CD4-positive, alpha-beta T cell treated with Interferon gamma for 1 hour (primary cell): Measurements from ENCODE around the gene GRHL3.
"Not testable (repeated sequence)": the region's sequence is repeated elsewhere in the genome, so short reads cannot be mapped to it uniquely, and the experiment has no call there.

Experiments used
- DNase-seq: peaks from one replicate; pipeline ENCODE4 v3.0.0-alpha.2; 2020

Gene GRHL3

DNA sequence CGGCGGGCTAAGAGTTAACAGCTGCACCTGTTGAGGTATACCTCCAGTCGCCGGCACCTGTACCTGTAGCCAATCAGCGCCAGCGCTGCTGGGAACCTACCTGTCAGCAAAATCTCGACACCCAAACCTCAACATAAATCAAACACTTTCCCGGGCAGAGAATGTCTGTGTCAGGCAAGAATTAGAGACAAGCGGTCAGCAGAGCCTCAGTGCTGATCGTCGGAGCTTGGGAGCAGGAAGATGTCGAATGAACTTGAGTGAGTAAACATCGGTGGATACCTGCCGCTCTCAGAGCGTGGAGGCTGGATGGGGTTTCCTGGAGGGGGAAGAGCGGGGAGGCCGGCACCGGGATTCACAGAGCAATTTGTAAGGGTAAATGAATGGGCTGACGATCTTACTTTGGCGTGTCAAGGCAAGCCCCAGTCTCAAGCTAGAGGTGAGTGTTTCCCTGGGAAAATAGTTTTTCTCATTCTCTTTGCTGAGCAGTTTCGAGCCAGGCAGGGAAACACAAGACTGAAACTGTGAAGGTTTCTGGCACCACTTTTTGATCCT is at the start of gene GRHL3:
Gene GRHL3, plus strand, starts transcription at position 46 of the 552 bp plus-strand sequence. Its CDS starts 195 bp downstream, at position 241.
- DNase-seq, result peak; percentile 22

DNA sequence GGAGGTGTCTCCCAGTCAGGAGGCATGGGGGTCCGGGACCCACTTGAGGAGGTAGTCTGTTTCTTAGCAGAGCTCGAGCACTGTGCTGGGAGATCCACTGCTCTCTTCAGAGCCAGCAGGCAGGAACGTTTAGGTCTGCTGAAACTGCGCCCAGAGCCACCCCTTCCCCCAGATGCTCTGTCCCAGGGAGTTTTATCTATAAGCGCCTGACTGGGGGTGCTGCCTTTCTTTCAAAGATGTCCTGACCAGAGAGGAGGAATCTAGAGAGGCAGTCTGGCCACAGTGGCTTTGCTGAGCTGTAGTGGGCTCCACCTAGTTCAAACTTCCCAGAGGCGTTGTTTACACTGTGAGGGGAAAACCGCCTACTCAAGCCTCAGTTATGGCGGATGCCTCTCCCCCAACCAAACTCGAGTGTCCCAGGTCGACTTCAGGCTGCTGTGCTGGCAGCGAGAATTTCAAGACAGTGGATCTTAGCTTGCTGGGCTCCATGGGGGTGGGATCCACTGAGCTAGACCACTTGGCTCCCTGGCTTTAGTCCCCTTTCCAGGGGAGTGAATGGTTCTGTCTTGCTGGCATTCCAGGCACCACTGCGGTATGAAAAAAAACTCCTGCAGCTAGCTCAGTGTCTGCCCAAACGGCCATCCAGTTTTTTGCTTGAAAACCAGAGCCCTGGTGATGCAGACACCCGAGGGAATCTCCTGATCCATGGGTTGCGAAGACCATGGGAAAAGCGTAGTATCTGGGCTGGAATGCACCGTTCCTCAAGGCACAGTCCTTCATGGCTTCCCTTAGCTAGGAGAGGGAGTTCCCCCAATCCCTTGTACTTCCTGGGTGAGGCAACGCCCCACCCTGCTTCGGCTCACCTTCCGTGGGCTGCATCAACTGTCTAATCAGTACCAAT is 44.7 kb upstream of the GRHL3 start:
- not testable (repeated sequence) for DNase-seq

DNA sequence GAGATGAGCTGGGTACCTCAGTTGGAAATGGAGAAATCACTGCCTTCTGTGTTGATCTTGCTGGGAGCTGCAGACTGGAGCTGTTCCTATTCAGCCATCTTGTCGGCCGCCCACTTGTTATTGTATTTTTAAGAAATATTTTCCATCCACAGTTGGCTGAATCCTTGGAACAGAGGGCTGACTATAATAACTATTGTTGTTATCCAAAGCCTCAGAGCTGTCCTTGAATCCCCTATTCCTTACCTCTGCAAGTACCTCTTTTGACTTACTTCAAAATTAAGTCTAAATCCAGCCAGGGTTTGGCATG is 44.1 kb upstream of the GRHL3 start:
- no peak for DNase-seq

DNA sequence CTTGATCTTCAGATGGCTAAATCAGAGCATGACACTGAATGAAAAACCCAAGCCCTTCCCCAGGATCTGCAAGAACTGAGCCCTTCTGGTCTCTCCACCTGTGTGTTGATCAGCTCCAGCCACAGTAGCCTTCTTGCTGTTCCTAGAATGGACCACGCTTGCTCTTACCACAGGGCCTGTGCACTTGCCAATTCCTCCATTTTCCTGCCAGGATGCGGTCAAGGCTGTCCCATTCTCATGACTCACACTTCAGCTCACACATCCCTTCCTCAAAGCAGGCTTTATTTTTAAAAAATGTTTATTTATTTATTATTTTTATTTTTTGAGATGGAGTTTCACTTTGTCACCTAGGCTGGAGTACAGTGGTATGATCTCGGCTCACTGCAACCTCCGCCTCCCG is 43.6 kb upstream of the GRHL3 start:
- no peak for DNase-seq

DNA sequence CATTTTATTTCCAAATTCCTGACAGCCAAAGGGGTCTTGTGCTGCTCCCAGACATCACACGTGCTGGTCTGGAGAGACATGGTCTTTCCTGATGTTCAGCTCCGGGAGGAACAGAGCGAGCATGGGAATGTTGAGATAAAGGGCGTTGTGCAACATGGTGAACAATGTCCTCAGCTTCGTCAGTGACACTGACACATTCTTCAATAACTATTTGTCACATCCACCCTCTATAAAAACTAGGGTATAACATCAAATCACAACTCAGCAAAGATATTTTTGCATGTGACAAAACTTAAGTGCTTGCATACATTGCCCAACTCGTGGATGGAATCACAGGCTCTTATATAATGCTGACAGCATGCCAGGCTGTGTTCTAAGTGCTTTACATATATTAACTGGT is 42.4 kb upstream of the GRHL3 start:
- no peak for DNase-seq

DNA sequence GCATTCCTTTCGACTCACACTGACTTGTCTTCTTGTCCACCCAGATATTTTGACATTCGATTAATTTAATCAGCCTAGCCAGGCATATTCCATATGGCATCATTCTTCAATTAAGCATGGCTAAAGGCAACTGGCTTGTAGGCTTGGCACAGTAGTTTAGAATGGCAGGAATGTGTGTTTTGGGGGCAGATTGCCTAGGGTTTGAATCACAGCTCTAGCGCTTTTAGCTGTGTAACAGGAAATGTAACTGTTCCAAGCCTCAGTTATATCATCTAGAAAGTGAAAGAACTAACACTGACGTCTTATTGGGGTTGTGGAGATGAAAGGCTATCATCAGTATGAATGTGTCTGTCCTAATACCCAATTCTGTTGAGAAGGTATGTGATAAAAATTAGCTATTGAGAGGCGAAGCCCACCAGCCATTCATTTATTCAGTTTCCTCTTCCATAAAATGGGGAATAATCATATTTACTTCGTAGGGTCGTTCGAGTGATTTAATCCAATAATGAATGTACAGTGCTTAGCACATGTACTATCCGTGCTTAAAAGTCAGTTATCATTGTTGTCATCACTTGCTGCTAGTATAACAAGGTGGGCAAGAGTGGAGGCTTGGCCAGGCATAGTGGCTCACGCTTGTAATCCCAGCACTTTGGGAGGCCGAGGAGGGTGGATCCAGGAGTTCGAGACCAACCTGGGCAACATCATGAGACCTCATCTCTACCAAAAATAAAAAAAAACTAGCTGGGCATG is 41.6 kb upstream of the GRHL3 start:
- DNase-seq, result no peak

DNA sequence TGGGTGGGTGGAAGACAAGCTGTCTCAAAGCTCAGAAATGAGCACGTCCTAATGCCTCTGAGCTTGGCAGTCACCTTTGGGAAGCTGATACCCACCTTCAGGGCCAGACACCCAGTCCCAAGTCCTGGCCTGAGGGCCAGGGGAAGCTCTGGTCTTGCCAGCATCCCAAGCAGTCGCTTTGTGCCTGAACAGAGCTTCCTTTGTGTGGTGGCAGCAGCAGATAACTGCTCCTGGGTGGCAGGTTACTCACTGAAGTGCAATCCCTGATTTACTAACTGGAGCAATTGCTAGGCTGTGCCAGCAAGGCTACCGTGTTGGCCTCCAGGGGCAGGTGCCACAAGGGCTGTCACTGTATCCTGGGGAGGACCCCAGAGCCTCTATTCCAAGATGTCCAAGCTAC is 40.4 kb upstream of the GRHL3 start:
- DNase-seq, result no peak

DNA sequence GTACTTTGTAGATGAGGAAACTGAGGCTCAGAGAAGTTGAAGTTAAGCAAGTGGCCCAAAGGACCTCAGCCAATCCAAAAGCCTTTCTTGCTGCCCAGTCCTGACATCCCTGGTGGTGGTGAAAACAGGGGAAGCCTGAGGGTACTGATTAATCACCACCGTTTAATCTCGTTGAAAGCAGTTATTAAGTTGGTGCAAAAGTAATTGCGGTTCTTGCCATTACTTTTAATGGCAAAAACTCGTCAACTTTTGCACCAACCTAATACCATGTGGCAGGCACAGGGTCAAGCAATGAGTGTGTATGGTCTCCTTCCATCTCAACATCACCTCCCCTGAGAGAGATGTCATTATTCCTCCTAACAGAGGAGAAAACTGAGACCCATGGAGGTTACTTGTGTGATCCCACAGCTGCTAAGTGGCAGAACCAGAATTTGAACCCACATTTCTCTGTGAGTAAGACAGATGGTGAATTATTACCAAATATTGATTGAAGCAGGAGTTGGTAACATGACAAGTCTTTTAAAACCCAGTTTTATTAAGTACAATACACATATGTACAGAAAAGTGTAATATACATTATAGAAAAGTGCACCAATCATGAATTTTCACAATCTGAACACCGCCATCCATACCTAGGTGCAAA is 39.4 kb upstream of the GRHL3 start:
- DNase-seq, result no peak

DNA sequence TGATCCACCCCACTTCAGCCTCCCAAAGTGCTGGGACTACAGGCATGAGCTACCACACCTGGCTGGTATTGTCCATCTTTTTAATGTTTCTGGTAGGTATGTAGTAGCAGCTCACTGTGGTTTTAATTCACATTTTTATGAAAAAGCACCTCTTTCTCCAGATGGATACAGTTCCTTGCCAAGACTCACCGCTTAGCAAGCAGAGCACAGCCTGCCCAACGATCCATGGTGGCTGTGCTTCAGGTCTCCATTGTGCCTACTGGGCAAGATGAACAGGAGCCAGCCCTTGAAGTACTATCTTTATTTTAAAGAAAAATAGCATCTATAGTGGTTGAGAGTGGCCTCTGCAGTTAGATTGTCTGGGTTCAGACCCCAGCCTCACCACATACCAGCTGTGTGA is 37.6 kb upstream of the GRHL3 start:
- DNase-seq, result no peak

DNA sequence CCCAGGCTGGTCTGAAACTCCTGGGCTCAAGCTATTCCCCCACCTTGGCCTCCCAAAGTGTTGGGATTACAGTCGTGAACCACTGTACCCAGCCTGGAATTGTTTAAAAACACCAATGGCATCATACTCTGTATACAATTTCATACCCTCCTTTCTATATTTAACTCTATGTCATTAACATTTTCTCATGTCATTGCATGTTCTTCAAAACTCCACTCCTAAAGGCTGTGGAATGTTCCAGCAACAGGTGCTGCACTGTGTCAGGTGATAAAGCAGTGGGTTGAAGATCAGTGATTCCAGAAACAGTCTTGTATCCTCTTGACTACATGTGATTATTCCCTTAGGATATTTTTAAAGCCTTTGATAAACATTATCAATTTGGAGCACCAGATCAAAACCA is 36.7 kb upstream of the GRHL3 start:
- no peak for DNase-seq

DNA sequence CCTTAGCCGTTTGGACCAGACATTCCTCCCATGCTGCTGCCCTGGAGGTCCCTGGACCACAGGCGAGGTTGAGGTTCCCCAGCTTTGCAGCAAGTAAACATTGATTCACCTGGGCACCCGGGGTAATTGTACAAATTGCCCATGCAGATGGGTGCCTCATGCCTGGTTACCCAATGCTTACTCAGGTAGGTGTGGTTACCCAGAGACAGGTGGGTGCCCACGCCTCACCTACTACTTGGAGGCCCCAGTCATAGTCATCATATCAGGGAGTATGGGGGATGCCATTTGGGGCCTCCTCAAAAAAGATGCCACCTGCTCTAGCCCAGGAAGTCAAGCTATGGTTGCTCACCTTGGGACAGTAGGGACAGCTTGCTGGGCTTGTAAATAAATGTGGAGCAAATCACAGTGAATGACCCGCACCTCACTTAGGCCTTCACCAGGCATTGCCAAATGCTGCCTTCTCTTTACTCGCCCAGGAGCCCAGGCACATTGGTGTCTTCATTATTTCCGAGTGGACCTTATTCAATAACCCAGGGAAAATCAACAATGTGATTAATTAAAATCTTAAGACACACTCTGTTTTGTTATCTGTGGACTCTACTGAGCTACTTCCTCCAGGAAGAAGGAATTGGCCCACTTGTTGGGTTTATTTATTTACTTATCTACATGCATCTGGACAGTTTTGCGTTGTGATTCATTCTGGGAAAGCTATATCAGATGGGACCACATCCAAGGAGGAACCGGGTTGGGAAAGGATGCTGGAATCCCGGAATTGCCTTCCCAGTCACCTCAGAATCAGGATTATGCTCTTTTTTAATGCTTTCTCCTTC is 35.6 kb upstream of the GRHL3 start:
- no peak for DNase-seq

DNA sequence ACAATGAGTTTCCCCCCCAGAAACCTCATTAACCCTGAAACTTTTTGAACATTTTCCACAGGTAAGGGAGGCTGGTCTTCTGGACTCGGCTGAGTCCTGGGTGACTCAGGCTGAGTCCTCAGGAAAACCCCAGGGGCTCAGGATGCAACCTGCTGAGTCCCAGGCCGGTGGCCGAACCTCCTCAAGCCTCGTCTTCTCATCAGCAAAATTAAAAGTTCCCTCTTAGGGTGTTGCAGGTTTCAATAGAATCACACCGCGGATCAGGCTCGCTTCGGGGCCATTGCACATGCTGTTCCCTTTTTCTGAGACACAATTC is 35.0 kb upstream of the GRHL3 start:
- no peak for DNase-seq

DNA sequence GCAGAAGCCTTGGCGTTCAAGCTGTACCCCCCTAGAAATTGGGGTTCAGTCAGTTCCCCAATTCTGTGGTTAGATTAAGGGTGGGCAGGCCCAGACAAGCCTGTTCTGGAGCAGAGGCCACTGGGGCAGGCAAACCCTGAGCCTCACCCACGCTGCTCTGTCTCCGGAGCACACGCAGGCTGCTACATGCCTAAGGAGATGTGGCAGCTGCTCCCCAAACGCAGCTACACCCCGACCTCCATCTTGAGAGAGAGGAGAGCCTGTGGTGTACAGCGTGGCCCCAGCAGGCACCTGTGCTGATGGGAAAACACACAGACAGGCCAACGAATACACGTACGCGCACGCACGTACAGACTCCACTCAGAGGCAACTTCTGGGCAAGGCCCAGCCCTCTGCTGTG is 33.9 kb upstream of the GRHL3 start:
- no peak for DNase-seq

DNA sequence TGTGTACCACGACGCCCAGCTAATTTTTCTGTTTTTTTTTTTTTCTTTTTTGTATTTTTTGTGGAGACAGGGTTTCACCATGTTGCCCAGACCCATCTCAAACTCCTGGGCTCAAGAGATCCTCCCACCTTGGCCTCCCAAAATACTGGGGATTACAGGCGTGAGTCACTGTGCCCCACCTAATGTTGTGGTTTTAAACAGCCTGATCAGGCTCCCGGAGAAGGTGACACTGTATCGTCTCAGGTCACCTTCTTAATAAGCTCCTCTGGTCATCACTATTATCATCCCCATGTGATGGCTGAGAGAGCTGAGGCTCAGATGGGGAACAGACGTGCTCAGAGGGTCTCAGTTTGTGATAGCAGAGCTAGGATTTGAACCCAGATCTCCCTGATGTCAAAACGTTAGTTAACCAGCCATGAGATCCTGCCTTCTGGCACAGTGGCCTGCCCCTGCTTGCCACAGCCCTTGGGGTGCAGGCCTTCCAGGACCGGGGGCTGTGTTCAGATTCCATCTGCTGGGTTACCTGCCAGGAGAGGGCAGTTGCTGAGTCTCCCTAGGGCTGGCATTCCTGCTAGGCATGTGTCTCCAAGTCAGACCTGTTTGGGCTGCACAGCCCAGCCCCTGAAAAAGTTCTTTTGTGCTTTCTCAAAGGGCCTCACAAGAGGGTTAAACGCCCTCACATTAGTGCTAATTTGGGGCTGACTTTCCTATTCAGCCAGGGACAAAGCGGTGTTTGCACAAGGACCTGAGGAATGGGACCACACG is 32.7 kb upstream of the GRHL3 start:
- DNase-seq, result no peak

DNA sequence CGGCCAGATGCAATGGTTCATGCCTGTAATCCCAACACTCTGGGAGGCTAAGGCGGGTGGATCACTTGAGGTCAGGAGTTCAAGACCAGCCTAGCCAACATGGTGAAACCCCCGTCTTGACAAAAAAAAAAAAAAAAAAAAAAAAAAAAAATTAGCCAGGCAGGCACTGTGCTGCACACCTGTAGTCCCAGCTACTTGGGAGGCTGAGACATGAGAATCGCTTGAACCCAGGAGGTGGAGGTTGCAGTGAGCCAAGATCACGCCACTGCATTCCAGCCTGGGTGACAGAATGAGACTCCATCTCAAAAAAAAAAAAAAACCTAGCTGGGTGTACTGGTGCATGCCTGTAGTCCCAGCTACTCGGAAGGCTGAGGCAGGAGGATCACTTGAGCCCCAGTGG is 31.4 kb upstream of the GRHL3 start:
- DNase-seq, result not testable (repeated sequence)

DNA sequence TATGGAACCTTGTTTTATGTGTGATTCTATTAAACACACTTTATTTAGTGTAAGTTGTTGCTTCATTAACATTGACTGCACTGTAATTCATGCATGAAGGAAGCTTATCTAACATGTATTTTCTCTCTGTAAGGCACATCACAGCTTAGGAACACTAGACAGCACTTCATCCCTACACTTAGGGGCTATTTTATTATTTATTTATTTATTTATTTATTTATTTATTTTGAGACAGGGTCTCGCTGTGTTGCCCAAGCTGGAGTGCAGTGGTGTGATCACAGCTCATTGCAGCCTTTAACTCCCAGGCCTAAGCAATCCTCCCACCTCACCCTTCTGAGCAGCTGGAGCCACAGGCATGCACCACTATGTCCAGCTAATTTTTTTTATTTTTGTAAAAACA is 30.7 kb upstream of the GRHL3 start:
- DNase-seq, result no peak

DNA sequence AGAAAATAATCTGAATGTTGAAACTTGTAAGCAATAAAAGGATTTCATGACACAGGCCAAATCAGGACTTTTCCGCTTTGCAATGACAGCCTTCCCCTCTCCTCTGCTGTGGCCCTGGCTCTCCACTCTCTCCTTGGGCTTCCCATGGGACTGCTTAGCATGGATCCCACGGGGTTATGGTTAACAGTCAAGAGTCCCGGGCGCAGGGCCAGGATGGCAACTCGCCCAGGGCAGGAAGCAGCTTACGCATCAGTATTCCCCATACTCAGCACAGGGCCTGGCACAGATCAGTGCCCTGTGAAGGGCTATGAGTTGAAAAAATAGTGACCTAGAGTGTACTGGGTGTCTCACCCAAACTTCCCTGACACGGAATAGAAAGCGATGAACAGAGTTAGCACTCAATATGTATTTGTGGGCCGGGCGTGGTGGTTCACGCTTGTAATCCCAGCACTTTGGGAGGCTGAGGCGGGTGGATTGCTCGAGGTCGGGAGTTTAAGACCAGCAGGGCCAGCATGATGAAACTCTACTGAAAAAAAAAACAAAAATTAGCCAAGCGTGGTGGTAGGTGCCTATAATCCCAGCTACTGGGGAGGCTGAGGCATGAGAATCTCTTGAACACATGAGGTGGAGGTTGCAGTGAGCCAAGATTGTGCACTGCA is 29.1 kb upstream of the GRHL3 start:
- no peak for DNase-seq

DNA sequence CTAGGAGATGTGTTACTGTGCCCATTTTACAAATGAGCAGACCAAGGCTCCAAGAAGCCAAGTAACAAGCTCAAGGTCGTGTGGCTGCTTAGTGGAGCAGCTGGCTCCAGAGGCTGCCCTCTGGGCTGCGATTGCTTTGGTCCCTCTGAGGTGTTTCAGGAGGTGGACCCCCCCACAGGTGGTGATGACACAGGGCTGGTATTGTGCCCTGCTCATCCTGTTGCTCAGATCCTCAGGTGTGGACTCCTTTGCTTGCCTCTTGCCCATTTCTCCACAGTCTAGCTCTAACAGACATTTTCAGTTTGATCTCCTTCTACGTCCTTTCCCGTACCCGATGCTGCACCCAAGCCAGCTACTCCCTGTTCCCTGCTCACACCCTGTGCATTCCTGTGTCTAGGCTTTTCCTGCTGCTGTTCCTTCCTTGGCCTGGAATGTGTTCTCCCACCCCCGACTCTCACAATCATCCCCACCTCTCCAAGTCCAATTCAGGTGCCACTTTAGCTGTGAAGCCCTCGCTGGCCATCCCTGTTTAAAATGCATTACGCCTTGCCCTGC is 28.1 kb upstream of the GRHL3 start:
- no peak for DNase-seq

DNA sequence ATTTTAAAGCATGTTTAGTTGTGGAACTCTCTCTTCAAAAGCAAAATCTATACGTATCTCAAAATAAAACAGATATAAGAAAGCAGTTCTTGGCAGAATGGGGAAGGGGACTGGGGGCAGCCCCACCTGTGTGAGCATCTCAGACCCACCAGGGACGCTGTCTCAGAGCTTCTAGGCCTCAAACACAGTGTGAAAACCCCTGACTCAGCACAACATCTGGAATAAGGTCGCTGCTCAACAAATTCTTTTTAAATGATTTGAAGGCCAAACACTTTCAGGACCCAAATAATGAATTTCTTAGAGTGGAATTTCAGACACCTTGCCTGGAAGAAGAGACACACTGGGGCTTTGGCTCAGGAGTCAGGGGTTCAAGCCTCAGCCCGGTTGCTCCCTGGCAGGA is 27.1 kb upstream of the GRHL3 start:
- no peak for DNase-seq

DNA sequence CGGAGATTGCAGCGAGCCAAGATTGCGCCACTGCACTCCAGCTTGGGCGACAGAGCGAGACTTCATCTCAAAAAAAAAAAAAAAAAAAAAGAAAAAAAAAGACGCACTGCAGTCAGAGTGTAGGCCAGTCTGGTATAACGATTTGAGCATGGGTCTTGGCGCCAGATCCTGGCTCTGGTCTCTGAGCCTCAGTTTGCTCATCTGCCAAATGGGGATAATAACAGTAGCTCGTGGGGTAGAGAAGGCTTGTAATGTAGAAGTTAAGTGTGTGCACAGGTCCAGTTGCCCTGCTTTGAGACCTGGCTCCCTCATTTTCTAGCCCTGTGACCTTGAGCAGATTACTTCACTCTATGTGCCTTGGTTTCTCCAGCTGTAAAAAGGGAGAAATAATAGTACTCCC is 26.3 kb upstream of the GRHL3 start:
- no peak for DNase-seq
